Loucy (cell line): ENCODE measurements around the gene GPC4.

Source experiments
- H2AFZ ChIP-seq: fragments of 200-600 bp; sonication (generic); 2 replicates; pipeline ENCODE4 v1.6.0; 2016; ENCODE audit warnings: antibody characterized with exemption, mild to moderate bottlenecking, low read length, moderate library complexity
- H3F3A ChIP-seq: fragments of 200-600 bp; 2 replicates; pipeline ENCODE4 v1.6.0; 2016; ENCODE audit warnings: antibody characterized with exemption, low read depth, mild to moderate bottlenecking
- H3K27me3 ChIP-seq: fragments of 200-600 bp; sonication (generic); 2 replicates; pipeline ENCODE4 v1.6.1; 2014; ENCODE audit warnings: low read length, mild to moderate bottlenecking; ENCODE audit not compliant: insufficient read depth, poor library complexity, severe bottlenecking
- H3K36me3 ChIP-seq: fragments of 200-600 bp; sonication (generic); 2 replicates; pipeline ENCODE4 v1.6.1; 2016; ENCODE audit warnings: low read length; ENCODE audit not compliant: insufficient read depth
- H3K4me1 ChIP-seq: fragments of 200-600 bp; sonication (generic); 2 replicates; pipeline ENCODE4 v1.5.1; 2014; ENCODE audit warnings: low read length, mild to moderate bottlenecking; ENCODE audit not compliant: insufficient read depth, poor library complexity, severe bottlenecking
- H3K4me2 ChIP-seq: fragments of 200-600 bp; sonication (generic); 2 replicates; pipeline ENCODE4 v1.6.0; 2014; ENCODE audit warnings: antibody characterized with exemption, low read length, low read depth, mild to moderate bottlenecking; ENCODE audit not compliant: poor library complexity, severe bottlenecking
- H3K4me3 ChIP-seq: fragments of 200-600 bp; sonication (generic); 2 replicates; pipeline ENCODE4 v1.5.1; 2014; ENCODE audit warnings: low read length, mild to moderate bottlenecking, mixed read lengths; ENCODE audit not compliant: poor library complexity, severe bottlenecking
- H3K79me2 ChIP-seq: fragments of 200-600 bp; sonication (generic); 2 replicates; pipeline ENCODE4 v1.6.1; 2014; ENCODE audit warnings: low read length; ENCODE audit not compliant: insufficient read depth
- H3K9ac ChIP-seq: fragments of 200-600 bp; sonication (generic); 2 replicates; pipeline ENCODE4 v1.6.0; 2014; ENCODE audit warnings: mild to moderate bottlenecking, low read depth, low read length, moderate library complexity; ENCODE audit not compliant: poor library complexity, severe bottlenecking
- H3K9me2 ChIP-seq: fragments of 200-600 bp; sonication (generic); replicated peaks from 2 replicates; pipeline ENCODE4 v1.6.1; 2016; ENCODE audit warnings: low read depth, low read length, mixed read lengths
- H3K9me3 ChIP-seq: fragments of 200-600 bp; sonication (generic); 2 replicates; pipeline ENCODE4 v1.6.1; 2014; ENCODE audit warnings: mild to moderate bottlenecking, antibody characterized with exemption, low read length, low read depth; ENCODE audit not compliant: insufficient read depth
- H4K20me1 ChIP-seq: fragments of 200-600 bp; sonication (generic); 2 replicates; pipeline ENCODE4 v1.6.0; 2014; ENCODE audit warnings: antibody characterized with exemption, low read length, mild to moderate bottlenecking; ENCODE audit not compliant: insufficient read depth, poor library complexity, severe bottlenecking
- EZH2phosphoT487 ChIP-seq: fragments of 200-600 bp; IDR thresholded peaks from 2 replicates; pipeline ENCODE4 v1.6.1; 2018; ENCODE audit warnings: antibody characterized with exemption, mild to moderate bottlenecking, moderate library complexity, borderline replicate concordance
- TF ChIP-seq, protein P1 (sequence below): fragments of 200-600 bp; sonication (generic); conservative IDR thresholded peaks from 2 replicates; pipeline ENCODE4 v1.5.1; 2014; ENCODE audit warnings: mild to moderate bottlenecking, antibody characterized with exemption, low read length

GPC4 gene

GRCh38 chrX:133314281-133314680 is 101.0 kb downstream of the GPC4 start:
- Histone ChIP-seq H4K20me1 (no peaks in the 10 kb centered on the region), H3K27me3 (no peaks in the 10 kb centered on the region), H2AFZ (no peak overlapping the region), H3K4me3 (no peak overlapping the region), H3F3A (no peaks in the 10 kb centered on the region), H3K4me1 (no peaks in the 10 kb centered on the region), H3K36me3 (no peaks in the 10 kb centered on the region), H3K79me2 (no peaks in the 10 kb centered on the region), H3K9ac (no peak overlapping the region), H3K9me2 (no peaks in the 10 kb centered on the region), H3K9me3 (no peaks in the 10 kb centered on the region), H3K4me2 (no peak overlapping the region)
- no peak for TF ChIP-seq EZH2phosphoT487
- TF ChIP-seq, protein P1, sequence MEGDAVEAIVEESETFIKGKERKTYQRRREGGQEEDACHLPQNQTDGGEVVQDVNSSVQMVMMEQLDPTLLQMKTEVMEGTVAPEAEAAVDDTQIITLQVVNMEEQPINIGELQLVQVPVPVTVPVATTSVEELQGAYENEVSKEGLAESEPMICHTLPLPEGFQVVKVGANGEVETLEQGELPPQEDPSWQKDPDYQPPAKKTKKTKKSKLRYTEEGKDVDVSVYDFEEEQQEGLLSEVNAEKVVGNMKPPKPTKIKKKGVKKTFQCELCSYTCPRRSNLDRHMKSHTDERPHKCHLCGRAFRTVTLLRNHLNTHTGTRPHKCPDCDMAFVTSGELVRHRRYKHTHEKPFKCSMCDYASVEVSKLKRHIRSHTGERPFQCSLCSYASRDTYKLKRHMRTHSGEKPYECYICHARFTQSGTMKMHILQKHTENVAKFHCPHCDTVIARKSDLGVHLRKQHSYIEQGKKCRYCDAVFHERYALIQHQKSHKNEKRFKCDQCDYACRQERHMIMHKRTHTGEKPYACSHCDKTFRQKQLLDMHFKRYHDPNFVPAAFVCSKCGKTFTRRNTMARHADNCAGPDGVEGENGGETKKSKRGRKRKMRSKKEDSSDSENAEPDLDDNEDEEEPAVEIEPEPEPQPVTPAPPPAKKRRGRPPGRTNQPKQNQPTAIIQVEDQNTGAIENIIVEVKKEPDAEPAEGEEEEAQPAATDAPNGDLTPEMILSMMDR, result no peak

DNA sequence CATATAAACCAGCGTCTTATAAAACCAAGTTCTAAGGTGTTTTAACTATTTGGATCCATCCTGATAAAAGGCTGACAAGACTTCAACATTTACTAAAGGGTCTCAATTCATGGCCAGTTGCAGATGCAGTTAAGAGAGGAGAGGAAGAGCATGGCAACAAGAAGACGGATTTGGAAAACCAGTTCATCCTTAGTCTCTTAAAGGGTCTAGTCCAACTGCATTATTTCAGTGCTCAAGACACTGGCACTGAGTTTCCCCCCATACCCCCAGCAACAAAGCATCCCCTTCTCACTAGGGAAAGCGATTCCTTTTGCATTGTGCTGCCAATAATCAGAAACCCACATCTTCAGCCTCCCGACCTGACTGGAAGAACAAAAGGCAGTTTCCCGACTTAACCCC is 106.8 kb downstream of the GPC4 start:
- Histone ChIP-seq H4K20me1 (no peaks in the 10 kb centered on the region), H3K4me3 (no peak overlapping the region), H2AFZ (no peak overlapping the region), H3F3A (no peaks in the 10 kb centered on the region), H3K4me2 (no peak overlapping the region), H3K9me2 (no peaks in the 10 kb centered on the region), H3K9ac (no peak overlapping the region), H3K36me3 (no peaks in the 10 kb centered on the region), H3K27me3 (no peaks in the 10 kb centered on the region), H3K4me1 (no peaks in the 10 kb centered on the region), H3K9me3 (no peaks in the 10 kb centered on the region), H3K79me2 (no peaks in the 10 kb centered on the region)
- TF ChIP-seq EZH2phosphoT487, result no peak
- TF ChIP-seq, protein P1, result no peak

DNA sequence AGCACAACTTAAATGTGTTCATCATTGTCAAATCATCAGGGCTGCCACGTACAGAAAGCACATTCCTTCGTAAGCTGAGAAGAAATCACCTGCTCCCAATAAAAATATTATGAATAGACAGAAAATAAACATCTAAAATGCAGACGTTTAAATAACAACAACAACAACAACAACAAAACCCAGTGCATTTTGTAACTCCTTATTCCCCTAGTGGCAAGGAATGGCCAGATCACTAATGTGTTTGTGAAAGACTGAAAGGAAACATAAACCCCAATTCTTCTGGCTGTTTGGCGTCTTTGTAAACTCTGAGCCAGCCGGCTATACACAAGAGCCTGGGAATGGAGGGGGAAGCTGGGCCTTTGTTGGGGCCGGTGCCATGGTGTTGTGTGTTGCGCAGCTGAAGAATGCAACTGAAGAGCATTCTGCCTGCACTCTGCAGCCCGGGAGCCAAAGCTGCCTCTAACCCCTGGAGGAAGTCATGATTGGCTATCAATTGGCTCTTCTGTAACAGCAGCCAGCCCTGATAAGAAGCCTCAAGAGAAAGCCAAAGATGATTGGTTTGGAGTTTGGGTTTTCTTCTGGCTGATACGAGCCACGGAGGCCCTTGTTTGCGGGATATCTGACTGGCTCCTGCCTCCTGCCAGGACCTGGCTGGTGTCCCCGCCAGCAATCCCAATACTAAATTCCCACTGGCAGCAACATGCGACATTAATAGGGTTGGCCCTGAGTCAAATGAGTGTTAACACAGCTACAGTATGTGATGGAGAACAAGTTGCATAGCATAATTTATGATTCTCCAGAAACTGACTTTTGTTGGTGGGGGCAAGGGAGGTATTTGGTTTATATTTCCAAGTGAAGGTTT is 107.4 kb downstream of the GPC4 start:
- Histone ChIP-seq H3K9ac (no peak overlapping the region), H3K36me3 (no peaks in the 10 kb centered on the region), H3K4me3 (no peak overlapping the region), H3K4me2 (no peak overlapping the region), H3K4me1 (no peaks in the 10 kb centered on the region), H3F3A (no peaks in the 10 kb centered on the region), H3K9me3 (no peaks in the 10 kb centered on the region), H4K20me1 (no peaks in the 10 kb centered on the region), H3K27me3 (no peaks in the 10 kb centered on the region), H3K9me2 (no peaks in the 10 kb centered on the region), H3K79me2 (no peaks in the 10 kb centered on the region), H2AFZ (no peak overlapping the region)
- no peak for TF ChIP-seq EZH2phosphoT487
- TF ChIP-seq, protein P1, result no peak
